Lower leg skin (tissue), 4 donors: Measurements from ENCODE around the gene OCA2. TPM values are rescaled to one million over a fixed set of nuclear protein-coding genes. Genes with fewer than 3 reads are reported as not detected.

Experiments used
- DNase-seq, 2 donors: peaks; one replicate each; pipeline ENCODE4 v3.0.0-alpha.2; 2019; ENCODE audit warnings: low spot score in 2 of 2
- H3K4me3 ChIP-seq: fragments of 200-600 bp; sonication (generic); 2 replicates; pipeline ENCODE4 v1.5.1; 2017; ENCODE audit warnings: mild to moderate bottlenecking, low read depth; ENCODE audit not compliant: poor library complexity, severe bottlenecking
- CTCF ChIP-seq, 3 donors: fragments of 450-650 bp; IDR thresholded peaks; one replicate each; pipeline ENCODE4 v1.5.1; 2016; ENCODE audit warnings: antibody characterized with exemption in 3 of 3, mild to moderate bottlenecking in 3 of 3, moderate library complexity in 2 of 3
- POLR2A ChIP-seq, 2 donors: fragments of 450-650 bp; IDR thresholded peaks; one replicate each; pipeline ENCODE4 v1.6.1; 2016 to 2017; ENCODE audit warnings: antibody characterized with exemption in 2 of 2, mild to moderate bottlenecking in 1 of 2, moderate library complexity in 1 of 2
- WGBS, 2 donors: methylation state at CpG; one replicate each; pipeline ENCODE4 v1.1.5; 2018; 5-methylcytosine and 5-hydroxymethylcytosine counted together
- intact Hi-C: fragments of 100-400 bp; cut with DNase I; formaldehyde crosslinking; loops from one replicate; pipeline ENCODE4 v1.15.0; 2023; ENCODE audit warnings: low total_unique reads
- total RNA-seq, 4 donors: library from RNA; depleted of rRNA; stranded (reverse); fragments of >200 nt; gene quantifications; one replicate each; pipeline ENCODE4 v1.1.0, GENCODE V29; 2016

The OCA2 gene
- total RNA-seq, 4 donors from 2014 or later: 12.0 to 15.8 (median 13.9) TPM

- TF ChIP-seq POLR2A (IDR thresholded peaks at IDR 0.05) (no peak), CTCF (IDR thresholded peaks at IDR 0.05) (no peak)
- intact Hi-C loops: no loop called here
- H3K4me3 ChIP-seq: peak overlapping the region; percentile 18
- WGBS, 2 donors: 4 to 10% methylated on average over 44 to 48 of the region's 63 CpGs
- peak in 1 of 2 donors; percentile 86 for DNase-seq
Measured at GRCh38 chr15:28107111-28107903, 8.2 kb upstream of the OCA2 start.

- intact Hi-C loops: no loop called here
- peak in 1 of 2 donors; percentile 83 for DNase-seq
- WGBS, 2 donors: 4 to 5% methylated on average over 26 to 28 of the region's 81 CpGs
- peak overlapping the region; percentile 18 for H3K4me3 ChIP-seq
- TF ChIP-seq POLR2A (IDR thresholded peaks at IDR 0.05) (no peak), CTCF (IDR thresholded peaks at IDR 0.05) (no peak)
Measured at GRCh38 chr15:28106294-28107110, 7.4 kb upstream of the OCA2 start.

GRCh38 chr15:28105793-28106192 is 6.7 kb upstream of the OCA2 start:
- 74 to 83% methylated on average over 5 of the region's 5 CpGs for WGBS, 2 donors
- intact Hi-C loops: no loop called here
- no peak overlapping the region for H3K4me3 ChIP-seq
- peak in 1 of 2 donors; percentile 52 for DNase-seq
- TF ChIP-seq CTCF (IDR thresholded peaks at IDR 0.05) (no peak), POLR2A (IDR thresholded peaks at IDR 0.05) (no peak)

- intact Hi-C loops: no loop called here
- no peak overlapping the region for H3K4me3 ChIP-seq
- WGBS, 2 donors: 92 to 94% methylated on average over 9 of the region's 9 CpGs
- DNase-seq: peak in 1 of 2 donors; percentile 43
- TF ChIP-seq CTCF (IDR thresholded peaks at IDR 0.05) (no peak), POLR2A (IDR thresholded peaks at IDR 0.05) (no peak)
Measured at GRCh38 chr15:28105224-28105791, 6.2 kb upstream of the OCA2 start.

GRCh38 chr15:28104326-28104725 is 5.2 kb upstream of the OCA2 start:
- TF ChIP-seq POLR2A (IDR thresholded peaks at IDR 0.05) (no peak), CTCF (IDR thresholded peaks at IDR 0.05) (no peak)
- no peak overlapping the region for H3K4me3 ChIP-seq
- WGBS, 2 donors: 96 to 98% methylated on average over 10 of the region's 10 CpGs
- intact Hi-C loops: no loop called here
- DNase-seq: peak in 1 of 2 donors; percentile 56
